OCI-LY1 (cell line): ENCODE measurements around the gene MAN1A1.

Experiments
- H2AFZ ChIP-seq: fragments of 200-600 bp; sonication (generic), shearing (Covaris generic); 2 replicates; pipeline ENCODE4 v1.6.0; 2014; ENCODE audit warnings: antibody characterized with exemption, mild to moderate bottlenecking, low read length
- H3F3A ChIP-seq: fragments of 200-600 bp; sonication (generic), shearing (Covaris generic); 2 replicates; pipeline ENCODE4 v1.6.0; 2014; ENCODE audit warnings: mild to moderate bottlenecking, antibody characterized with exemption, low read length, moderate library complexity; ENCODE audit not compliant: insufficient read depth
- H3K27ac ChIP-seq: fragments of 200-600 bp; sonication (generic); 2 replicates; pipeline ENCODE4 v1.5.1; 2014; ENCODE audit warnings: low read length, mixed run types, mild to moderate bottlenecking, low read depth; ENCODE audit not compliant: poor library complexity, severe bottlenecking
- H3K27me3 ChIP-seq: fragments of 200-600 bp; sonication (generic); 2 replicates; pipeline ENCODE4 v1.6.0; 2014; ENCODE audit warnings: antibody characterized with exemption, mild to moderate bottlenecking, low read length, moderate library complexity; ENCODE audit not compliant: insufficient read depth
- H3K36me3 ChIP-seq: fragments of 200-600 bp; sonication (generic); 2 replicates; pipeline ENCODE4 v1.6.1; 2014; ENCODE audit warnings: mild to moderate bottlenecking, antibody characterized with exemption, low read length, moderate library complexity, mixed read lengths; ENCODE audit not compliant: insufficient read depth
- H3K4me1 ChIP-seq: fragments of 200-600 bp; sonication (generic); 2 replicates; pipeline ENCODE4 v1.5.1; 2014; ENCODE audit warnings: mild to moderate bottlenecking, low read length, moderate library complexity; ENCODE audit not compliant: insufficient read depth, severe bottlenecking
- H3K4me2 ChIP-seq: fragments of 200-600 bp; sonication (generic), shearing (Covaris generic); 2 replicates; pipeline ENCODE4 v1.6.1; 2014; ENCODE audit warnings: low read length
- H3K4me3 ChIP-seq: fragments of 200-600 bp; sonication (generic); 2 replicates; pipeline ENCODE4 v1.5.1; 2014; ENCODE audit warnings: low read length, low read depth, mild to moderate bottlenecking, mixed read lengths; ENCODE audit not compliant: poor library complexity, severe bottlenecking
- H3K79me2 ChIP-seq: fragments of 200-600 bp; shearing (Covaris generic); 2 replicates; pipeline ENCODE4 v1.6.1; 2016; ENCODE audit warnings: mixed run types, low read length, mixed read lengths; ENCODE audit not compliant: insufficient read depth
- H3K9ac ChIP-seq: fragments of 200-600 bp; sonication (generic), shearing (Covaris generic); 2 replicates; pipeline ENCODE4 v1.6.1; 2014; ENCODE audit warnings: mild to moderate bottlenecking, low read length, mixed read lengths
- H3K9me2 ChIP-seq: fragments of 200-600 bp; sonication (generic), shearing (Covaris generic); 2 replicates; pipeline ENCODE4 v1.6.1; 2014; ENCODE audit warnings: low read depth, mild to moderate bottlenecking, low read length, mixed read lengths
- H3K9me3 ChIP-seq: fragments of 200-600 bp; shearing (Covaris generic); 2 replicates; pipeline ENCODE4 v1.6.1; 2014; ENCODE audit warnings: low read length, mixed read lengths
- H4K20me1 ChIP-seq: fragments of 200-600 bp; sonication (generic), shearing (Covaris generic); 2 replicates; pipeline ENCODE4 v1.6.0; 2016; ENCODE audit warnings: mild to moderate bottlenecking, low read length; ENCODE audit not compliant: insufficient read depth
- CTCF ChIP-seq: fragments of 200-600 bp; sonication (generic), shearing (Covaris generic); IDR thresholded peaks from 2 replicates; pipeline ENCODE4 v1.5.1; 2017; ENCODE audit warnings: mild to moderate bottlenecking, antibody characterized with exemption, low read length, moderate library complexity, mixed read lengths
- EZH2 ChIP-seq: fragments of 200-600 bp; sonication (generic), shearing (Covaris generic); IDR thresholded peaks from 2 replicates; pipeline ENCODE4 v1.8.0; 2017; ENCODE audit warnings: borderline replicate concordance, mixed run types, mild to moderate bottlenecking, antibody characterized with exemption, low read length, moderate library complexity, mixed read lengths

The MAN1A1 gene

GRCh38 chr6:119328892-119329793 lies 20.4 kb downstream of the MAN1A1 start:
- H3K27me3 ChIP-seq: no peaks in the 10 kb centered on the region
- TF ChIP-seq CTCF (no peak), EZH2 (no peak)
- no peaks in the 10 kb centered on the region for H3K9me3 ChIP-seq
- H3K36me3 ChIP-seq: no peaks in the 10 kb centered on the region
- H3K4me3 ChIP-seq: no peak overlapping the region
- no peaks in the 10 kb centered on the region for H4K20me1 ChIP-seq
- no peaks in the 10 kb centered on the region for H3K79me2 ChIP-seq
- H3F3A ChIP-seq: no peaks in the 10 kb centered on the region
- H3K9me2 ChIP-seq: no peaks in the 10 kb centered on the region
- no peak overlapping the region for H2AFZ ChIP-seq
- H3K9ac ChIP-seq: no peak overlapping the region
- peaks cover 63% of the 10 kb centered on the region for H3K4me1 ChIP-seq
- no peak overlapping the region for H3K27ac ChIP-seq
- no peak overlapping the region for H3K4me2 ChIP-seq

GRCh38 chr6:119328254-119328653 lies 21.3 kb downstream of the MAN1A1 start:
- H3K27me3 ChIP-seq: no peaks in the 10 kb centered on the region
- no peaks in the 10 kb centered on the region for H3K9me3 ChIP-seq
- H3F3A ChIP-seq: no peaks in the 10 kb centered on the region
- no peaks in the 10 kb centered on the region for H3K36me3 ChIP-seq
- no peak for TF ChIP-seq EZH2
- H3K27ac ChIP-seq: no peak overlapping the region
- H2AFZ ChIP-seq: no peak overlapping the region
- H3K79me2 ChIP-seq: no peaks in the 10 kb centered on the region
- no peaks in the 10 kb centered on the region for H3K9me2 ChIP-seq
- no peaks in the 10 kb centered on the region for H4K20me1 ChIP-seq
- H3K4me2 ChIP-seq: no peak overlapping the region
- H3K4me3 ChIP-seq: no peak overlapping the region
- peaks cover 68% of the 10 kb centered on the region for H3K4me1 ChIP-seq
- H3K9ac ChIP-seq: no peak overlapping the region

GRCh38 chr6:119327810-119328209 lies 21.8 kb downstream of the MAN1A1 start:
- Histone ChIP-seq H3K9me3 (no peaks in the 10 kb centered on the region), H3K9me2 (no peaks in the 10 kb centered on the region), H2AFZ (no peak overlapping the region), H3K4me3 (no peak overlapping the region), H3K27me3 (no peaks in the 10 kb centered on the region), H4K20me1 (no peaks in the 10 kb centered on the region), H3F3A (no peaks in the 10 kb centered on the region), H3K4me2 (no peak overlapping the region), H3K27ac (no peak overlapping the region), H3K36me3 (no peaks in the 10 kb centered on the region), H3K79me2 (no peaks in the 10 kb centered on the region), H3K9ac (no peak overlapping the region), H3K4me1 (peaks cover 72% of the 10 kb centered on the region)
- TF ChIP-seq CTCF: no peak
- no peak for TF ChIP-seq EZH2
